ENCODE data around the gene MICA. TPM values are rescaled to one million over a fixed set of nuclear protein-coding genes. Genes with fewer than 3 reads are reported as not detected.

MICA gene
- 54.6 to 56.8 TPM (median 56.3 TPM) in 3 replicates for total RNA-seq
- long read RNA-seq, transcript MICA-209 (6 exons, 1,386 nt) = major isoform, 77 of 105 reads
- long read RNA-seq, partial matches to known transcripts = 26 of 105 reads
- long read RNA-seq, other reads (novel, unspliced or antisense) = 2 of 105 reads

DNA sequence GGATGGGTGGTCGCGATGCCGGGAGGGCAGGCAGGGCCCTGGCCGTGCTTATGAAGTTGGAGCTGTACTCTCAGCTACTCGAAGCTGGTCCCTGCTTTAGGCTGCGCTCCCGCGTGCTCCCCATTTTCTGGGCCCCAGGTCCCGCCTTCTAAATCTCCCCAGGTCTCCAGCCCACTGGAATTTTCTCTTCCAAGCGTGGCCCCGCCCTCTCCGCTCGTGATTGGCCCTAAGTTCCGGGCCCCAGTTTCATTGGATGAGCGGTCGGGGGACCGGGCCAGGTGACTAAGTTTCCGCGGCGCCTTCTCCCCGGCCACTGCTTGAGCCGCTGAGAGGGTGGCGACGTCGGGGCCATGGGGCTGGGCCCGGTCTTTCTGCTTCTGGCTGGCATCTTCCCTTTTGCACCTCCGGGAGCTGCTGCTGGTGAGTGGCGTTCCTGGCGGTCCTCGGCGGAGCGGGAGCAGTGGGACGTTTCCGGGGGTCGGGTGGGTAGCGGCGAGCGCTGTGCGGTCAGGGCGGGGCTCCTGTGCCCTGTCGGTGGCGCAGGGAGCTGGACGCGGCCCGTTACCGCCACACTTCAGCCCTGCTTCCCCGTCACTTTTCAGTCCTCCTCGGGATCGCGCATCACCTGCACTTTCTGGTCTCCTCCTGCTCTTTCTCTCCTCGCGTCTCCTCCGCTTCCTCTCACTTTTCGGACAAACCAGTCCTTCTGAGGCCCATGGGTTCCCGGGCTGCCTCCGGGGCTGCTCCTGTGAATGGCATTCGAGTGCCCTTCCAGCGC, at the start of gene MICA:
TSS of gene MICA (plus strand) at position 313 of the 778 bp plus-strand sequence. CDS start at position 351, 38 bp downstream.
- H3K27ac Mint-ChIP-seq (ENCODE audit: unreplicated experiment) = peak within 1 kb of the TSS; percentile 91
- peak within 1 kb of the TSS; percentile 100 for H3K4me3 Mint-ChIP-seq (ENCODE audit: unreplicated experiment)
- H3K4me1 Mint-ChIP-seq (ENCODE audit: low read depth) = peaks cover 74% of the 10 kb centered on the region
- no peak for DNase-seq (ENCODE audit: low spot score)
- TF ChIP-seq, protein P1, sequence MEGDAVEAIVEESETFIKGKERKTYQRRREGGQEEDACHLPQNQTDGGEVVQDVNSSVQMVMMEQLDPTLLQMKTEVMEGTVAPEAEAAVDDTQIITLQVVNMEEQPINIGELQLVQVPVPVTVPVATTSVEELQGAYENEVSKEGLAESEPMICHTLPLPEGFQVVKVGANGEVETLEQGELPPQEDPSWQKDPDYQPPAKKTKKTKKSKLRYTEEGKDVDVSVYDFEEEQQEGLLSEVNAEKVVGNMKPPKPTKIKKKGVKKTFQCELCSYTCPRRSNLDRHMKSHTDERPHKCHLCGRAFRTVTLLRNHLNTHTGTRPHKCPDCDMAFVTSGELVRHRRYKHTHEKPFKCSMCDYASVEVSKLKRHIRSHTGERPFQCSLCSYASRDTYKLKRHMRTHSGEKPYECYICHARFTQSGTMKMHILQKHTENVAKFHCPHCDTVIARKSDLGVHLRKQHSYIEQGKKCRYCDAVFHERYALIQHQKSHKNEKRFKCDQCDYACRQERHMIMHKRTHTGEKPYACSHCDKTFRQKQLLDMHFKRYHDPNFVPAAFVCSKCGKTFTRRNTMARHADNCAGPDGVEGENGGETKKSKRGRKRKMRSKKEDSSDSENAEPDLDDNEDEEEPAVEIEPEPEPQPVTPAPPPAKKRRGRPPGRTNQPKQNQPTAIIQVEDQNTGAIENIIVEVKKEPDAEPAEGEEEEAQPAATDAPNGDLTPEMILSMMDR (IDR thresholded peaks at IDR 0.05) = peak; percentile 49
- peaks cover 2% of the 10 kb centered on the region for H3K36me3 Mint-ChIP-seq (ENCODE audit: low read depth)
- H3K9me3 Mint-ChIP-seq (ENCODE audit: low read depth) = peaks cover 3% of the 10 kb centered on the region
- H3K27me3 Mint-ChIP-seq (ENCODE audit: low read depth) = no peaks in the 10 kb centered on the region

DNA sequence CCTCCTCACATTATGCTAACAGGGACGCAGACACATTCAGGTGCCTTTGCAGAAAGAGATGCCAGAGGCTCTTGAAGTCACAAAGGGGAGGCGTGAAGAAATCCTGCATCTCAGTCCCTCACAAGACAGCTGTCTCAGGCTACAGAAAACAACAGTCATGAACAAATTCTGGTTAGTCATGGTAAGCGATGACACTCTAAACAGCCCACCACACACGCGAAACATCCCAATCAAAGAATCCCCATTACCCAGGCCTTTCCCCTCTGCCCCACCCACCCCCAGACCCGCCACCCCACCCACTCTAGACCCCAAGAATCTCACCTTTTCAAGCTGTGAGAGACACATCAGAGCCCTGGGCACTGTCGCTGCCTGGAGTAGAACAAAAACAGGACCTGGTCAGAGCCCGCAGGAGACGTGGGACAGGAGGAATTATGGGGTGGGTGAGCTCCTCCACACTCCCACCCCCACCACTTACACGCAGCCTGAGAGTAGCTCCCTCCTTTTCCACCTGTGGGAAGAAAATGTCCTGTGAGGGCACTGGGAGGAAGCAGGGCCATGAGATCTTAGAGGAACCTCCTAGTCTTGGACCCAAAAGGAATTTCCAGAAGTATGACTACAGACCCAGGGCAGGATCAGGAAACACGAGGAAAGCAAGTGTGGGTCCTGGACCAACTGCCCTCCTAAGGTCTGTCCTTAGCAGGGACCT, 49.1 kb upstream of the MICA start:
- Mint-ChIP-seq H3K36me3 (ENCODE audit: low read depth) (peaks cover 15% of the 10 kb centered on the region), H3K27ac (ENCODE audit: unreplicated experiment) (no peak overlapping the region), H3K27me3 (ENCODE audit: low read depth) (peaks cover 56% of the 10 kb centered on the region), H3K9me3 (ENCODE audit: low read depth) (no peaks in the 10 kb centered on the region), H3K4me1 (ENCODE audit: low read depth) (peaks cover 11% of the 10 kb centered on the region), H3K4me3 (ENCODE audit: unreplicated experiment) (no peak overlapping the region)
- TF ChIP-seq, protein P1 (IDR thresholded peaks at IDR 0.05) = no peak
- no peak for DNase-seq (ENCODE audit: low spot score)

DNA sequence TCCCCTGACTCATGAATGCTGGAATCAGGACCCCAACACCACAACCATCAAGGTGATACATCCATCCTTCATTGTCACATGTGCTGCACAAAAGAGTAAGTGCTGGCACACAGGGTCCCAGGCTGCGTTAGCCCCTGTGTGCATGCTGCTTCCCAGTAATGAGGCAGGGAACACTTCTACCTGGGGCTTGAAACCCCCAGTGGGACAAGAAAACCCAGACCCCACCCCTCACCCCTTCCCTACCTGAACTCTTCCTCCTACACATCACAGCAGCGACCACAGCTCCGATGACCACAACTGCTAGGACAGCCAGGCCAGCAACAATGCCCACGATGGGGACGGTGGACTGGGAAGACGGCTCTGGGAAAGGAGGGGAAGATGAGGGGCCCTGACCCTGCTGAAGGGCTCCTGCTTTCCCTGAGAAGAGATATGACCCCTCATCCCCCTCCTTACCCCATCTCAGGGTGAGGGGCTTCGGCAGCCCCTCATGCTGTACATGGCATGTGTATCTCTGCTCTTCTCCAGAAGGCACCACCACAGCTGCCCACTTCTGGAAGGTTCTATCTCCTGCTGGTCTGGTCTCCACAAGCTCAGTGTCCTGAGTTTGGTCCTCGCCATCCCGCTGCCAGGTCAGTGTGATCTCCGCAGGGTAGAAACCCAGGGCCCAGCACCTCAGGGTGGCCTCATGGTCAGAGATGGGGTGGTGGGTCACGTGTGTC, 48.4 kb upstream of the MICA start:
- Mint-ChIP-seq H3K4me1 (ENCODE audit: low read depth) (peaks cover 15% of the 10 kb centered on the region), H3K27me3 (ENCODE audit: low read depth) (peaks cover 51% of the 10 kb centered on the region), H3K9me3 (ENCODE audit: low read depth) (no peaks in the 10 kb centered on the region), H3K27ac (ENCODE audit: unreplicated experiment) (no peak overlapping the region), H3K36me3 (ENCODE audit: low read depth) (peaks cover 15% of the 10 kb centered on the region), H3K4me3 (ENCODE audit: unreplicated experiment) (no peak overlapping the region)
- TF ChIP-seq, protein P1 (IDR thresholded peaks at IDR 0.05) = no peak
- DNase-seq (ENCODE audit: low spot score) = no peak

DNA sequence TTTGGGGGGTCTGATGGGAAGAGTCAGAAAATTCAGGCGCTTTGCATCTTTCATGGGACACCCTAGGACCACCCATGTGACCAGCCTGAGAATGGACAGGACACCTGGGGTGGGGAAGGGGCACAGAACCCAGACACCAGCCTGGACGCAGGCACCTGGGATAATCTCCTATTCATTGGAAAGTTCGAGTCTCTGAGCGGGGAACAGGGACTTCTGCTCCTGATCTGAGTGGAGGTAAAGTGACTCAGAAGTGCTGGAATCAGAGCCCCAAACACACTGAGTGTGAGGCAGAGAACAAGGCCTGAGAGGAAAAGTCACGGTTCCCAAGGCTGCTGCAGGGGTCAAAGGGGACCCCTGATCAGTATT, 47.8 kb upstream of the MICA start:
- DNase-seq (ENCODE audit: low spot score) = no peak
- Mint-ChIP-seq H3K27me3 (ENCODE audit: low read depth) (peaks cover 49% of the 10 kb centered on the region), H3K9me3 (ENCODE audit: low read depth) (peaks cover 3% of the 10 kb centered on the region), H3K4me3 (ENCODE audit: unreplicated experiment) (peak overlapping the region; percentile 81), H3K27ac (ENCODE audit: unreplicated experiment) (no peak overlapping the region), H3K4me1 (ENCODE audit: low read depth) (peaks cover 15% of the 10 kb centered on the region), H3K36me3 (ENCODE audit: low read depth) (peaks cover 15% of the 10 kb centered on the region)
- TF ChIP-seq, protein P1 (IDR thresholded peaks at IDR 0.05) = no peak
